Caco-2 (cell line): ENCODE data around the gene SSH2. TPM values are rescaled to one million over a fixed set of nuclear protein-coding genes. Genes with fewer than 3 reads are reported as not detected.
A peak's percentile ranks its signal among the peaks of the same experiment; 100 is the strongest.

ENCODE experiments used
- BruUV-seq: library from RNA; stranded (reverse); fragments of 400-500 nt; replicated peaks from 2 replicates; lab custom pipeline; 2021; lab: Mats Ljungman, UMichigan
- CTCF ChIA-PET: fragments of 300-600 bp; sonication (Branson Sonifier 250); formaldehyde crosslinking; loops from one replicate; lab custom pipeline; 2022; ENCODE audit warnings: antibody characterized with exemption; lab: Charles Lee
- POLR2A ChIA-PET: fragments of 300-600 bp; sonication (Branson Sonifier 250); formaldehyde crosslinking; loops from one replicate; lab custom pipeline; 2022; ENCODE audit warnings: antibody characterized with exemption; lab: Charles Lee
- DNase-seq, 2 experiments: peaks; one replicate each; pipeline versions ENCODE4 v3.0.0 to v3.0.0-alpha.2; 2020 to 2022
- H3K27me3 ChIP-seq: replicated peaks from 2 replicates; pipeline ENCODE4 v1.6.0; 2011; ENCODE audit warnings: low read length; ENCODE audit not compliant: control insufficient read depth, insufficient read depth
- H3K36me3 ChIP-seq: 2 replicates; pipeline ENCODE4 v1.5.1; 2011; ENCODE audit warnings: low read length; ENCODE audit not compliant: control insufficient read depth, insufficient read depth
- H3K4me1 ChIP-seq: fragments of 250-450 bp; sonication (Bioruptor Pico); 2 replicates; pipeline ENCODE4 v1.5.1; 2020; ENCODE audit warnings: mild to moderate bottlenecking
- H3K4me3 ChIP-seq: 2 replicates; pipeline ENCODE4 v1.5.1; 2011; ENCODE audit warnings: low read depth, mild to moderate bottlenecking, control low read depth, low read length
- H3K9me3 ChIP-seq: fragments of 250-450 bp; sonication (Bioruptor Pico); 2 replicates; pipeline ENCODE4 v1.5.1; 2020; ENCODE audit warnings: mild to moderate bottlenecking, moderate library complexity
- H3K27ac Mint-ChIP-seq: one replicate; pipeline ENCODE4 v1.8.0; 2022; ENCODE audit warnings: mixed read lengths; ENCODE audit not compliant: unreplicated experiment
- H3K27me3 Mint-ChIP-seq: one replicate; pipeline ENCODE4 v1.8.0; 2022; ENCODE audit warnings: mixed read lengths; ENCODE audit not compliant: insufficient read depth, unreplicated experiment
- H3K36me3 Mint-ChIP-seq: one replicate; pipeline ENCODE4 v1.8.0; 2022; ENCODE audit warnings: mild to moderate bottlenecking, mixed read lengths; ENCODE audit not compliant: insufficient read depth, unreplicated experiment
- H3K4me1 Mint-ChIP-seq: one replicate; pipeline ENCODE4 v1.8.0; 2022; ENCODE audit warnings: low read depth, mixed read lengths; ENCODE audit not compliant: unreplicated experiment
- H3K4me3 Mint-ChIP-seq: one replicate; pipeline ENCODE4 v1.8.0; 2022; ENCODE audit warnings: mild to moderate bottlenecking, moderate library complexity, mixed read lengths; ENCODE audit not compliant: unreplicated experiment
- H3K9me3 Mint-ChIP-seq: one replicate; pipeline ENCODE4 v1.8.0; 2022; ENCODE audit warnings: mixed read lengths; ENCODE audit not compliant: unreplicated experiment
- intact Hi-C: fragments of 100-400 bp; cut with micrococcal nuclease; formaldehyde crosslinking; loops from one replicate; pipeline ENCODE4 v1.10.0; 2022; ENCODE audit not compliant: unreplicated experiment
- total RNA-seq: library from RNA; stranded (reverse); gene quantifications from 2 replicates; pipeline ENCODE4 v1.2.3, GENCODE V29; 2022
- TF ChIP-seq, protein P1 (sequence below), 2 experiments: fragments of 200-600 bp in 1 of 2; IDR thresholded peaks; 1 replicate in 1 of 2; 2 replicates in 1 of 2; pipeline versions ENCODE4 v1.5.1 to v1.8.0; 2011 to 2022; ENCODE audit warnings: antibody characterized with exemption in 1 of 2, control low read depth in 1 of 2, inconsistent platforms in 1 of 2, low read depth in 1 of 2, low read length in 1 of 2, mild to moderate bottlenecking in 1 of 2, moderate library complexity in 1 of 2; ENCODE audit not compliant: insufficient read depth in 1 of 2, severe bottlenecking in 1 of 2, unreplicated experiment in 1 of 2

The SSH2 gene
- total RNA-seq, 1 experiment from 2014 or later: 48.2 TPM

DNA sequence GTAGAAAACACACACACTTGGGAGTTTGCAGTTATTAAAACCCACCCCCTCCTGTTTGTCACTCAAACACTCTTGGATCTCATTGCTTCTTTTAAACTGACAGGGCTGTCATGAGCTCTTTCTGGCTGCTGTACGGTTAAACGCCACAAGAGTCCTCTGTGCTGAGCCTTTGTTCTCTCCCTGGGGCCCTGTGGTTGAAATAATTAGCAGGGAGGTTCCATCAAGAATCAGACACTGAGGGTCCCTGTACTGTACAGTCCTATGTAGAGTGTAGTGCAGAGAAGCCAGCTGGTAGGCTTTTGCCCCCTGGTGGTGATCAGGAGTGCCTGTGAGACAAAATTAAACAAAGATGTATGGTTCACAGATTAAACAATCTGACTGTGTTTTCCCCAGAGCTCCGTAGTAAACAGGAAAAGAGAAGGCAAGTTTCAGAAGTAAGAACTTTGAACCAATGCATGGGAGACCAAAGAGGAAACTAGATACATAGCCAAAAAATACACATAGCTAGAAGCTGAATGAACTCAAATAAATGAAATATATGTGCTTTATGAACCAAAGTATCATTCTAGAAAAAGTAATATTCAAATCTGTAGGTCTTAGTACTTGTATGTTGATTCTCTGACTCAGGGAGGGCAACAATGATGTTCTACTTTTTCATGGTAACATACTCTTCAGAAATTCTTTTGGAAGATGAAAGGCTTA is 1.4 kb upstream of the SSH2 start:
- H3K9me3 Mint-ChIP-seq: no peaks in the 10 kb centered on the region
- CTCF ChIA-PET: interaction anchor here (0.5 to 4.9 kb wide), 21 partner anchors 12 to 503 kb away, joined by 3 to 60 read pairs (median 5); no protein-coding TSS in a partner anchor
- H3K4me1 Mint-ChIP-seq: peaks cover 12% of the 10 kb centered on the region
- H3K27ac Mint-ChIP-seq: no peak overlapping the region
- H3K9me3 ChIP-seq: no peaks in the 10 kb centered on the region
- no peaks in the 10 kb centered on the region; the same call in 1 of the 2 replicates for H3K36me3 ChIP-seq
- peaks cover 13% of the 10 kb centered on the region for H3K4me1 ChIP-seq
- peak overlapping the region; percentile 91 for H3K4me3 ChIP-seq
- DNase-seq: peak; percentile 76 to 78
- H3K27me3 Mint-ChIP-seq: peaks cover 2% of the 10 kb centered on the region
- BruUV-seq: no TSS peak
- H3K27me3 ChIP-seq: no peaks in the 10 kb centered on the region
- H3K36me3 Mint-ChIP-seq: peaks cover 11% of the 10 kb centered on the region
- intact Hi-C loops: loop anchor here (1.0 kb wide), 3 partner anchors 64 to 292 kb away; no protein-coding TSS in a partner anchor
- TF ChIP-seq, protein P1, sequence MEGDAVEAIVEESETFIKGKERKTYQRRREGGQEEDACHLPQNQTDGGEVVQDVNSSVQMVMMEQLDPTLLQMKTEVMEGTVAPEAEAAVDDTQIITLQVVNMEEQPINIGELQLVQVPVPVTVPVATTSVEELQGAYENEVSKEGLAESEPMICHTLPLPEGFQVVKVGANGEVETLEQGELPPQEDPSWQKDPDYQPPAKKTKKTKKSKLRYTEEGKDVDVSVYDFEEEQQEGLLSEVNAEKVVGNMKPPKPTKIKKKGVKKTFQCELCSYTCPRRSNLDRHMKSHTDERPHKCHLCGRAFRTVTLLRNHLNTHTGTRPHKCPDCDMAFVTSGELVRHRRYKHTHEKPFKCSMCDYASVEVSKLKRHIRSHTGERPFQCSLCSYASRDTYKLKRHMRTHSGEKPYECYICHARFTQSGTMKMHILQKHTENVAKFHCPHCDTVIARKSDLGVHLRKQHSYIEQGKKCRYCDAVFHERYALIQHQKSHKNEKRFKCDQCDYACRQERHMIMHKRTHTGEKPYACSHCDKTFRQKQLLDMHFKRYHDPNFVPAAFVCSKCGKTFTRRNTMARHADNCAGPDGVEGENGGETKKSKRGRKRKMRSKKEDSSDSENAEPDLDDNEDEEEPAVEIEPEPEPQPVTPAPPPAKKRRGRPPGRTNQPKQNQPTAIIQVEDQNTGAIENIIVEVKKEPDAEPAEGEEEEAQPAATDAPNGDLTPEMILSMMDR (IDR thresholded peaks at IDR 0.05; ENCODE audit: insufficient read depth in 1 of 2, low read depth in 1 of 2, low read length in 1 of 2, severe bottlenecking in 1 of 2, unreplicated experiment in 1 of 2): peak; percentile 86 to 95
- H3K4me3 Mint-ChIP-seq: no peak overlapping the region
- POLR2A ChIA-PET: interaction anchor here (0.6 kb wide), 2 partner anchors 124 to 270 kb away, joined by 4 to 12 read pairs; no protein-coding TSS in a partner anchor

DNA sequence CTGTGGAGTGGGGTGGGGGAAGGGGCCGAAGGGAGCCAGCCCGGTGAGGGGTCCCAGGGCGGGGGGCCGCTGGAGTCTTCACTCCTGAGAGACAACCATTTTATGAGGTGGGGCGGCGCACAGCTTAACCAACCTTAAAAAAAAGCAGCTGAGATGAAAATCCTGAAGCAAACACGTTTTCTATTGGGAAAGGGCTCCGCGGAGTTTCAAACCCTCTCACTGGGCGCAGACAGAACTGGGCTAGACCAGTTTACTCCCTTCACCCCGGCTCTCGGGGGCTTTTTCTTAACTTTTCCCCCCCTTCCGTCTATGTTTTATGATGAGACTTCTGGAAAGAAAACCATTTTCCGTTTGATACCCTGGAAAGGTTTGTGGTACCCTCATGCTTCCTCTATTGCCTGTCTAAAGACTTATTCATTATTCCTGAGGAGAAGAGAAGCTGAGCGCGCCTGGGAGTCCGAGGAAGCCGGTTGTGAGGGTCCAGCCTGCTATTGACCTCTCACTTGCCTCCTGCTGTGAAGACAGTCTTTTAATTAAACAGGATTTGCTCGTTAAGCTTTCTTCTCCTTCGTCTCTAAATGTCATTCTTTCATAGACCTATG is 482 bp upstream of the SSH2 start:
- DNase-seq: peak in 1 of 2 experiments; percentile 7
- Histone ChIP-seq H3K4me1 (peaks cover 13% of the 10 kb centered on the region), H3K27me3 (no peaks in the 10 kb centered on the region), H3K4me3 (peak overlapping the region; percentile 91), H3K36me3 (no peaks in the 10 kb centered on the region; the same call in 1 of the 2 replicates), H3K9me3 (no peaks in the 10 kb centered on the region)
- peak overlapping the region; percentile 81 for H3K27ac Mint-ChIP-seq
- BruUV-seq: no TSS peak
- H3K4me3 Mint-ChIP-seq: no peak overlapping the region
- intact Hi-C loops: loop anchor here (1.0 kb wide), 3 partner anchors 63 to 291 kb away; no protein-coding TSS in a partner anchor
- TF ChIP-seq, protein P1 (IDR thresholded peaks at IDR 0.05; ENCODE audit: insufficient read depth in 1 of 2, low read depth in 1 of 2, low read length in 1 of 2, severe bottlenecking in 1 of 2, unreplicated experiment in 1 of 2): no peak
- H3K27me3 Mint-ChIP-seq: no peaks in the 10 kb centered on the region
- H3K4me1 Mint-ChIP-seq: peaks cover 14% of the 10 kb centered on the region
- H3K36me3 Mint-ChIP-seq: peaks cover 11% of the 10 kb centered on the region
- POLR2A ChIA-PET: interaction anchor here (0.7 to 1.1 kb wide), 5 partner anchors 62 to 361 kb away, joined by 3 to 17 read pairs (median 4); partner anchors contain the start of gene BLMH
- H3K9me3 Mint-ChIP-seq: no peaks in the 10 kb centered on the region
- CTCF ChIA-PET: interaction anchor here (0.5 to 4.9 kb wide), 18 partner anchors 18 to 805 kb away, joined by 3 to 60 read pairs (median 7); no protein-coding TSS in a partner anchor

DNA sequence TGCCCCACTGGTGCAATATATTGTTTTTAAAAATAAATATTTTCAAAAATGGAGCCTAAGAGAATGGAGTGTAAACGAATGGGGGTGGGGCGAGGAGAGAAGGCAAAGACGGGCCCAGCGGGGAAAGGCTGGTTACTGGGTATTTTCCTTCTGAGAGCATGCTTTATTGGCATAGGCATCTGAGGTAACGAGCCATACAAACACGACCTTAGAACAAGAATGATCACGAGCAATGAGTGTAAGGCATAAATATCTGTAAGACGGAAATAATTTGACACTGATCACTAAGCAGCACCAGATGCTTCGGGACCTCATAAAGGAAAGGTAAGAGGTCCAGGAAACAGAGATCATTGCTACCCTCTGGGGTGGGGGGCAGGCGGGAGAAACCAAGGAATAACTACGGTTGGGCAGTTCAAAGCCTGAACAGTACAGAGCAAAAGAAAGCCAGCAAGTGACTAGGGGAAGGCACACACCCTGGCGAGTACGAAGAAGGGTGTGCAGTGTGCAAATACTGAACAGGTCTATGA is 959 bp downstream of the SSH2 start:
- H3K27me3 Mint-ChIP-seq: no peaks in the 10 kb centered on the region
- ChIA-PET POLR2A (interaction anchor here (0.7 kb wide), 1 partner anchor 253 kb away, joined by 5 read pairs; no protein-coding TSS in a partner anchor), CTCF (interaction anchor here (3.3 to 4.9 kb wide), 2 partner anchors 163 to 290 kb away, joined by 41 to 51 read pairs; no protein-coding TSS in a partner anchor)
- H3K4me3 Mint-ChIP-seq: no peak overlapping the region
- Histone ChIP-seq H3K27me3 (no peaks in the 10 kb centered on the region), H3K9me3 (no peaks in the 10 kb centered on the region), H3K4me1 (peaks cover 13% of the 10 kb centered on the region), H3K36me3 (no peaks in the 10 kb centered on the region; the same call in 1 of the 2 replicates), H3K4me3 (peak overlapping the region; percentile 91)
- peaks cover 14% of the 10 kb centered on the region for H3K4me1 Mint-ChIP-seq
- intact Hi-C loops: no loop called here
- H3K27ac Mint-ChIP-seq: peak overlapping the region; percentile 81
- DNase-seq: peak in 1 of 2 experiments; percentile 36
- H3K36me3 Mint-ChIP-seq: peaks cover 11% of the 10 kb centered on the region
- no peaks in the 10 kb centered on the region for H3K9me3 Mint-ChIP-seq
- TF ChIP-seq, protein P1 (IDR thresholded peaks at IDR 0.05; ENCODE audit: insufficient read depth in 1 of 2, low read depth in 1 of 2, low read length in 1 of 2, severe bottlenecking in 1 of 2, unreplicated experiment in 1 of 2): no peak
- BruUV-seq: no TSS peak
